Right lobe of liver (tissue), 4 donors: ENCODE data around the gene CCSER1.

Experiments
- POLR2A ChIP-seq: fragments of 450-650 bp; IDR thresholded peaks from one replicate; pipeline ENCODE4 v1.6.1; 2017; ENCODE audit warnings: antibody characterized with exemption, mild to moderate bottlenecking
- TF ChIP-seq, protein P1 (sequence below), 4 donors: fragments of 200-600 bp in 3 of 4; fragments of 450-650 bp in 1 of 4; IDR thresholded peaks; one replicate each; pipeline versions ENCODE4 v1.5.1 to v1.8.0; 2016 to 2022; ENCODE audit warnings: antibody characterized with exemption in 4 of 4, mild to moderate bottlenecking in 2 of 4
- donor health status: DM: no; HTN: no; CAD: no.
- donor health status: DM: no; HTN: no; CAD: no.
- donor health status: DM: no; HTN: yes; CAD: no.

DNA sequence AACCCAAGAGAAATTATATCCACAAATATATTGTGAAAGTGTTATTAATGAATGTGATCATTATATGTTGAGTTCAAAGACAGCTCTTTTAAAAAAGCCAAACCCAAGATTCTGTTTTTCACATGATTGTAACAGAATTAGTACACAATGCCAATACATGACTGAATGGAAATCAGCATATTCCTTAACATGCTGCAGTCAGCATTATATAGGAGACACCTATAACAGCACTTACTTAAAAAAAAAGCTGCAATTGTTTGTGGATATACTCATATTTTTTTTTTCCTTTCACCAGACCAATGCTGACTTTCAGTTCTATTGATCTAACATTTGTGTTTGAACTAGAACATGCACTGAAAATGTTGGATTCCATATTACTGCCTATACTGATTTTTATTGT is 165.2 kb downstream of the CCSER1 start:
- TF ChIP-seq, protein P1, sequence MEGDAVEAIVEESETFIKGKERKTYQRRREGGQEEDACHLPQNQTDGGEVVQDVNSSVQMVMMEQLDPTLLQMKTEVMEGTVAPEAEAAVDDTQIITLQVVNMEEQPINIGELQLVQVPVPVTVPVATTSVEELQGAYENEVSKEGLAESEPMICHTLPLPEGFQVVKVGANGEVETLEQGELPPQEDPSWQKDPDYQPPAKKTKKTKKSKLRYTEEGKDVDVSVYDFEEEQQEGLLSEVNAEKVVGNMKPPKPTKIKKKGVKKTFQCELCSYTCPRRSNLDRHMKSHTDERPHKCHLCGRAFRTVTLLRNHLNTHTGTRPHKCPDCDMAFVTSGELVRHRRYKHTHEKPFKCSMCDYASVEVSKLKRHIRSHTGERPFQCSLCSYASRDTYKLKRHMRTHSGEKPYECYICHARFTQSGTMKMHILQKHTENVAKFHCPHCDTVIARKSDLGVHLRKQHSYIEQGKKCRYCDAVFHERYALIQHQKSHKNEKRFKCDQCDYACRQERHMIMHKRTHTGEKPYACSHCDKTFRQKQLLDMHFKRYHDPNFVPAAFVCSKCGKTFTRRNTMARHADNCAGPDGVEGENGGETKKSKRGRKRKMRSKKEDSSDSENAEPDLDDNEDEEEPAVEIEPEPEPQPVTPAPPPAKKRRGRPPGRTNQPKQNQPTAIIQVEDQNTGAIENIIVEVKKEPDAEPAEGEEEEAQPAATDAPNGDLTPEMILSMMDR (IDR thresholded peaks at IDR 0.05), result no peak
- TF ChIP-seq POLR2A, result no peak
